Chondrocyte (in vitro differentiated cells): ENCODE data around the gene SCN9A. TPM values are rescaled to one million over a fixed set of nuclear protein-coding genes. Genes with fewer than 3 reads are reported as not detected.

Experiments used
- DNase-seq: peaks from one replicate; pipeline ENCODE4 v3.0.0; 2021; ENCODE audit warnings: mixed read lengths, low spot score
- H3K27ac Mint-ChIP-seq: one replicate; pipeline ENCODE4 v1.8.0; 2021; ENCODE audit warnings: mild to moderate bottlenecking, moderate library complexity, mixed read lengths; ENCODE audit not compliant: unreplicated experiment
- H3K27me3 Mint-ChIP-seq: 2 replicates; pipeline ENCODE4 v1.8.0; 2021; ENCODE audit warnings: low read depth, mixed read lengths
- H3K36me3 Mint-ChIP-seq: 2 replicates; pipeline ENCODE4 v1.8.0; 2021; ENCODE audit warnings: low read depth, mixed read lengths
- H3K4me1 Mint-ChIP-seq: 2 replicates; pipeline ENCODE4 v1.8.0; 2021; ENCODE audit warnings: low read depth, mild to moderate bottlenecking, mixed read lengths
- H3K4me3 Mint-ChIP-seq: one replicate; pipeline ENCODE4 v1.8.0; 2021; ENCODE audit warnings: mild to moderate bottlenecking, moderate library complexity, mixed read lengths; ENCODE audit not compliant: unreplicated experiment
- H3K9me3 Mint-ChIP-seq: 2 replicates; pipeline ENCODE4 v1.8.0; 2021; ENCODE audit warnings: low read depth, mixed read lengths
- CTCF ChIP-seq: fragments of 200-600 bp; sonication (generic); IDR thresholded peaks from 2 replicates; pipeline ENCODE4 v1.5.0; 2021; ENCODE audit warnings: antibody characterized with exemption, mild to moderate bottlenecking, moderate library complexity
- total RNA-seq: library from RNA; stranded (reverse); gene quantifications from 3 replicates; pipeline ENCODE4 v1.2.1, GENCODE V29; 2021

Gene SCN9A
- total RNA-seq, 1 donor from 2014 or later, result 31.0 TPM

- Mint-ChIP-seq H3K27me3 (no peaks in the 10 kb centered on the region), H3K9me3 (peaks cover under 1% of the 10 kb centered on the region), H3K4me3 (no peak overlapping the region), H3K27ac (no peak overlapping the region), H3K4me1 (peaks cover 6% of the 10 kb centered on the region), H3K36me3 (peaks cover under 1% of the 10 kb centered on the region)
- DNase-seq, result no peak
- TF ChIP-seq CTCF, result no peak
Observed at GRCh38 chr2:166405569-166405926, 29.8 kb upstream of the SCN9A start.

GRCh38 chr2:166404831-166405568, 29.3 kb upstream of the SCN9A start:
- H3K4me1 Mint-ChIP-seq, result peaks cover 3% of the 10 kb centered on the region
- peaks cover 3% of the 10 kb centered on the region for H3K9me3 Mint-ChIP-seq
- peaks cover 1% of the 10 kb centered on the region for H3K36me3 Mint-ChIP-seq
- DNase-seq, result no peak
- no peak for TF ChIP-seq CTCF
- no peaks in the 10 kb centered on the region for H3K27me3 Mint-ChIP-seq
- H3K27ac Mint-ChIP-seq, result no peak overlapping the region
- H3K4me3 Mint-ChIP-seq, result no peak overlapping the region

GRCh38 chr2:166394245-166394644, 18.5 kb upstream of the SCN9A start:
- Mint-ChIP-seq H3K27me3 (no peaks in the 10 kb centered on the region), H3K27ac (no peak overlapping the region), H3K4me3 (no peak overlapping the region), H3K4me1 (no peaks in the 10 kb centered on the region), H3K9me3 (peaks cover 3% of the 10 kb centered on the region), H3K36me3 (no peaks in the 10 kb centered on the region)
- no peak for DNase-seq
- no peak for TF ChIP-seq CTCF

DNA sequence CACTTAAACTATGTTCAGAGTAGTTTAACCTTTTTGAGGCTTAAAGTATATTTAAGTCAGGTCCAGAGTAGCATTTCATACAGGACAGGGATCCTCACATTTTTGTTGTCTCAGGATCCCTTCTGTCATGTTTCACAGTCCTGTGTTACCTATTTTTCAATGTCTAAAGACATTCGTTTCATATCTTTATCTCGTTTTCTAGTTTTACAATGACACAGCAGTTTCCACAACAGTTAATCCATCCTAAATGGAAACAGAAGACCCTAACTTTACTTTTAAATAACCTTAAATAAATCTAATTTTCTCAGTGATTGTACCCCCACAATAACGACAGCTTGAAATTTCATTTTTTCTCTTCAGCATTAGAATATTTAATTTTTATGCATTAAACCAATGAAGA, 17.3 kb upstream of the SCN9A start:
- Mint-ChIP-seq H3K27ac (no peak overlapping the region), H3K4me3 (no peak overlapping the region)
- no peak for TF ChIP-seq CTCF

DNA sequence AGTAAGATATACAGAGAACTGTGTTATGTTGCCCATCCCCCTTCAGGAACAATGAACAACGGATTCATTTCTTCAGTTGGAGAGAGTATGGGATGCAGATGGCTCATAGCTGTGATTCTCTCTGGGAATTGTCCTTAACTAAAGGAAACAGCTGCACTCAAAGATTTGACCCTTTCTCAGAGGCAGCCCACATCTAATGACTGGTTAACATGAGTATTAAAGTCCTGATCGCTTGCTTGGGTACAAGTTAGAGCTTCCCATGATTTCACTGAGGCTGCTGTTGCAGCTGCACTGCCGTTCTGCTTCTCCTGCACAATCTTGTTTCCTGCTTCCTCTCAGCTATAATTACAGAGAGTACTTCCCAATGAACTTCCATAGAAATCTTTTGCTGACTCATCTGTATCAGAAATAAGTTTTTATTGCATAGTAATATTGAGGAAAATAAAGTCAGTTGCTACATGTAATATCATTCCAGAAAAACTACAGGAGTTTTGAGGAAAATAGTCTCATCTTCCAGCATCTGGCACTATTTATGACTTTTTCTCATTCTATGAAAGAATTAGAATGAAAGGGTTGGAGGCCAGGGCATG, 12.8 kb upstream of the SCN9A start:
- Mint-ChIP-seq H3K4me1 (peaks cover 5% of the 10 kb centered on the region), H3K36me3 (no peaks in the 10 kb centered on the region), H3K27ac (no peak overlapping the region), H3K27me3 (no peaks in the 10 kb centered on the region), H3K4me3 (no peak overlapping the region), H3K9me3 (no peaks in the 10 kb centered on the region)
- no peak for TF ChIP-seq CTCF
- DNase-seq, result no peak

More for the DNA sequence above, 17.3 kb upstream of the SCN9A start:
- no peak for DNase-seq
- H3K9me3 Mint-ChIP-seq, result peaks cover 3% of the 10 kb centered on the region
- H3K4me1 Mint-ChIP-seq, result peaks cover 5% of the 10 kb centered on the region
- no peaks in the 10 kb centered on the region for H3K36me3 Mint-ChIP-seq
- no peaks in the 10 kb centered on the region for H3K27me3 Mint-ChIP-seq
